Measurements from ENCODE around the gene PODXL.

- TF ChIP-seq EP300 (IDR thresholded peaks at IDR 0.05): no peak
- TF ChIP-seq CTCF (IDR thresholded peaks at IDR 0.05): no peak
- no peak for TF ChIP-seq POLR2A (IDR thresholded peaks at IDR 0.05; ENCODE audit: low read depth)
- TF ChIP-seq POLR2AphosphoS5 (IDR thresholded peaks at IDR 0.05): no peak
These were observed 48.4 kb upstream of the PODXL start for GRCh38 chr7:131604841-131605279.

Data from esophagus muscularis mucosa (tissue), 4 donors.